GM23248 (cell line): Measurements from ENCODE around the gene IKBKG.
"Not testable (repeated sequence)": the region's sequence is repeated elsewhere in the genome, so short reads cannot be mapped to it uniquely, and the experiment has no call there.

ENCODE experiments used
- EZH2 ChIP-seq: fragments of 200-600 bp; sonication (generic); IDR thresholded peaks from 2 replicates; pipeline ENCODE4 v1.6.1; 2018; ENCODE audit warnings: antibody characterized with exemption, mild to moderate bottlenecking; ENCODE audit not compliant: insufficient read depth, poor library complexity, severe bottlenecking
- EZH2phosphoT487 ChIP-seq: fragments of 200-600 bp; sonication (generic); IDR thresholded peaks from 2 replicates; pipeline ENCODE4 v1.6.1; 2018; ENCODE audit warnings: antibody characterized with exemption, moderate library complexity, mild to moderate bottlenecking, low read depth; ENCODE audit not compliant: insufficient read depth

- TF ChIP-seq EZH2, EZH2phosphoT487: not testable (repeated sequence)
Measured at GRCh38 chrX:154582994-154583393, 35.6 kb downstream of the IKBKG start.
